Spleen (tissue), 11 donors: ENCODE data around the gene ACTN4. TPM values are rescaled to one million over a fixed set of nuclear protein-coding genes. Genes with fewer than 3 reads are reported as not detected.
A peak's percentile ranks its signal among the peaks of the same experiment; 100 is the strongest.

Source experiments
- DNase-seq: peaks from one replicate; pipeline ENCODE4 v3.0.0-alpha.2; 2020
- H3K27ac ChIP-seq, 8 donors: fragments of 200-600 bp; sonication (generic) in 7 of 8; 1 replicate in 4 of 8; 2 replicates in 4 of 8; pipeline versions ENCODE4 v1.5.0 to v1.8.0; 2016 to 2021; ENCODE audit warnings: inconsistent platforms in 4 of 8, mild to moderate bottlenecking in 4 of 8, moderate library complexity in 1 of 8
- H3K27me3 ChIP-seq, 7 donors: fragments of 200-600 bp; sonication (generic) in 6 of 7; replicated peaks in 1 of 7; 1 replicate in 4 of 7; 2 replicates in 3 of 7; pipeline versions ENCODE4 v1.5.0 to v1.8.0; 2016 to 2021; ENCODE audit warnings: inconsistent platforms in 3 of 7, mild to moderate bottlenecking in 1 of 7
- H3K36me3 ChIP-seq, 6 donors: fragments of 200-600 bp; sonication (generic) in 5 of 6; 1 replicate in 4 of 6; 2 replicates in 2 of 6; pipeline versions ENCODE4 v1.5.0 to v1.8.0; 2016 to 2021; ENCODE audit warnings: inconsistent platforms in 2 of 6
- H3K4me1 ChIP-seq, 6 donors: fragments of 200-600 bp; sonication (generic) in 5 of 6; 1 replicate in 3 of 6; 2 replicates in 3 of 6; pipeline versions ENCODE4 v1.5.0 to v1.8.0; 2016 to 2021; ENCODE audit warnings: inconsistent platforms in 3 of 6
- H3K4me3 ChIP-seq, 8 donors: fragments of 200-600 bp; sonication (generic) in 7 of 8; 1 replicate in 4 of 8; 2 replicates in 4 of 8; pipeline versions ENCODE4 v1.5.0 to v1.8.0; 2016 to 2021; ENCODE audit warnings: inconsistent platforms in 4 of 8, mild to moderate bottlenecking in 4 of 8, moderate library complexity in 2 of 8
- H3K9me3 ChIP-seq, 8 donors: fragments of 200-600 bp; sonication (generic) in 7 of 8; 1 replicate in 4 of 8; 2 replicates in 4 of 8; pipeline versions ENCODE4 v1.5.0 to v1.8.0; 2016 to 2021; ENCODE audit warnings: inconsistent platforms in 4 of 8
- POLR2A ChIP-seq, 3 donors: fragments of 450-650 bp; IDR thresholded peaks; one replicate each; pipeline ENCODE4 v1.5.1; 2017; ENCODE audit warnings: antibody characterized with exemption in 3 of 3, mild to moderate bottlenecking in 1 of 3
- POLR2AphosphoS5 ChIP-seq, 3 donors: sonication (generic); formaldehyde crosslinking; IDR thresholded peaks; one replicate each; pipeline ENCODE4 v1.5.1; 2017; ENCODE audit warnings: antibody characterized with exemption in 3 of 3
- WGBS, 5 donors: extraction: QIAGEN DNeasy Blood & Tissue Kit in 3 of 5; methylation state at CpG; one replicate each; pipeline versions ENCODE4 v1.1.5 to v1.1.7; 2013 to 2018; 5-methylcytosine and 5-hydroxymethylcytosine counted together
- intact Hi-C: fragments of 100-400 bp; cut with DNase I; formaldehyde crosslinking; loops from one replicate; pipeline ENCODE4 v1.15.0; 2023; ENCODE audit warnings: low total_unique reads
- polyA plus RNA-seq, 3 donors: library from polyadenylated mRNA; stranded (reverse); fragments of 200-250 nt; gene quantifications; one replicate each; pipeline ENCODE4 v1.2.1, GENCODE V29; 2013
- total RNA-seq, 7 donors: library from RNA; depleted of rRNA in 3 of 7; stranded (reverse); fragments of >200 nt in 3 of 7; fragmentation: NEBNext Ultra II Directional in 4 of 7; extraction: Animal tissue kit (Norgen Biotek cat#: 25700) in 4 of 7; gene quantifications; one replicate each; pipeline versions ENCODE4 v1.1.0 to v1.2.1, GENCODE V29; 2016 to 2021
- TF ChIP-seq, protein P1 (sequence below), 11 experiments: fragments of 200-600 bp in 7 of 11; fragments of 450-650 bp in 4 of 11; sonication (generic) in 4 of 11; IDR thresholded peaks in 8 of 11; conservative IDR thresholded peaks in 3 of 11; 1 replicate in 7 of 11; 2 replicates in 4 of 11; pipeline versions ENCODE4 v1.4.0 to v1.8.0; 2016 to 2021; ENCODE audit warnings: antibody characterized with exemption in 11 of 11, inconsistent platforms in 4 of 11, mild to moderate bottlenecking in 1 of 11
- donor health status: healthy with polysubstance abuse.
- donor health status: DM: no; HTN: no; CAD: no; lungs with moderate emphysema.
- donor health status: DM: no; HTN: no; CAD: no.
- donor health status: Bipolar disorder and iron deficiency.
- donor health status: healthy.
- donor health status: DM: no; HTN: no; CAD: no.
- donor health status: DM: yes; HTN: yes; CAD: no.

Gene ACTN4
- total and polyA plus RNA-seq, 10 donors, result 39.3 to 621 (median 408) TPM

- Histone ChIP-seq H3K27ac (peak overlapping the region; percentile 63 to 88 (median 78)), H3K9me3 (no peaks in the 10 kb centered on the region), H3K4me1 (peaks cover 44 to 100% (median 90%) of the 10 kb centered on the region in 6 donors), H3K36me3 (peaks cover 0 to 100% (median 98%) of the 10 kb centered on the region in 6 donors), H3K27me3 (no peaks in the 10 kb centered on the region), H3K4me3 (no peak overlapping the region)
- TF ChIP-seq, protein P1, sequence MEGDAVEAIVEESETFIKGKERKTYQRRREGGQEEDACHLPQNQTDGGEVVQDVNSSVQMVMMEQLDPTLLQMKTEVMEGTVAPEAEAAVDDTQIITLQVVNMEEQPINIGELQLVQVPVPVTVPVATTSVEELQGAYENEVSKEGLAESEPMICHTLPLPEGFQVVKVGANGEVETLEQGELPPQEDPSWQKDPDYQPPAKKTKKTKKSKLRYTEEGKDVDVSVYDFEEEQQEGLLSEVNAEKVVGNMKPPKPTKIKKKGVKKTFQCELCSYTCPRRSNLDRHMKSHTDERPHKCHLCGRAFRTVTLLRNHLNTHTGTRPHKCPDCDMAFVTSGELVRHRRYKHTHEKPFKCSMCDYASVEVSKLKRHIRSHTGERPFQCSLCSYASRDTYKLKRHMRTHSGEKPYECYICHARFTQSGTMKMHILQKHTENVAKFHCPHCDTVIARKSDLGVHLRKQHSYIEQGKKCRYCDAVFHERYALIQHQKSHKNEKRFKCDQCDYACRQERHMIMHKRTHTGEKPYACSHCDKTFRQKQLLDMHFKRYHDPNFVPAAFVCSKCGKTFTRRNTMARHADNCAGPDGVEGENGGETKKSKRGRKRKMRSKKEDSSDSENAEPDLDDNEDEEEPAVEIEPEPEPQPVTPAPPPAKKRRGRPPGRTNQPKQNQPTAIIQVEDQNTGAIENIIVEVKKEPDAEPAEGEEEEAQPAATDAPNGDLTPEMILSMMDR (IDR thresholded peaks at IDR 0.05 in 8 of 11, conservative IDR thresholded peaks at IDR 0.05 in 3 of 11), result no peak
- TF ChIP-seq POLR2A (IDR thresholded peaks at IDR 0.05) (no peak), POLR2AphosphoS5 (IDR thresholded peaks at IDR 0.05) (no peak)
- 84 to 90% (median 88%) methylated on average over 10 of the region's 10 CpGs for WGBS, 5 donors
- intact Hi-C loops, result loop anchor here (10.0 kb wide), 1 partner anchor 54 kb away; no protein-coding TSS in a partner anchor
- no peak for DNase-seq
Measured at GRCh38 chr19:38709119-38709518, 61.7 kb downstream of the ACTN4 start.

GRCh38 chr19:38709671-38710415 is 62.4 kb downstream of the ACTN4 start:
- Histone ChIP-seq H3K4me1 (peaks cover 44 to 100% (median 89%) of the 10 kb centered on the region in 6 donors), H3K27ac (peak overlapping the region; percentile 63 to 88 (median 78)), H3K27me3 (no peaks in the 10 kb centered on the region), H3K4me3 (no peak overlapping the region), H3K36me3 (peaks cover 6 to 100% (median 98%) of the 10 kb centered on the region in 6 donors), H3K9me3 (no peaks in the 10 kb centered on the region)
- TF ChIP-seq POLR2A (IDR thresholded peaks at IDR 0.05) (no peak), POLR2AphosphoS5 (IDR thresholded peaks at IDR 0.05) (peak; percentile 81 to 84 (median 83))
- TF ChIP-seq, protein P1 (IDR thresholded peaks at IDR 0.05 in 8 of 11, conservative IDR thresholded peaks at IDR 0.05 in 3 of 11), result no peak
- peak; percentile 88 for DNase-seq
- intact Hi-C loops, result loop anchor here (10.0 kb wide), 1 partner anchor 55 kb away; no protein-coding TSS in a partner anchor
- 65 to 74% (median 70%) methylated on average over 19 to 27 of the region's 27 CpGs for WGBS, 5 donors

DNA sequence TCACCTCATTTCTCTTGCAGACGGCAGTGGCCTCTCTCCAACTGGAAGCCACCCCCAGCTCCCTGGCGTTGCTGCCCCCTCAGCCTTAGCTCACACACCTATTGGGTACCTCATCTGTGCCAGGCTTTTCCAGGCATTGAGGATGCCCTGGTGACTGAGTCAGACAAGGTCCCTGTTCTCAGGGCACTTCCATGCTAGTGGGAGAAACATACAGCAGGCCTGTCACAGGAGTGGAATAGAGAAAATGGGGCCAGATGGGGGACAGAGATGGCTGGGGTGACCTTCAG is 62.9 kb downstream of the ACTN4 start:
- DNase-seq, result no peak
- H3K36me3 ChIP-seq, result peaks cover 7 to 100% (median 98%) of the 10 kb centered on the region in 6 donors
- H3K4me1 ChIP-seq, result peaks cover 44 to 94% (median 84%) of the 10 kb centered on the region in 6 donors
- intact Hi-C loops, result no loop called here
- H3K9me3 ChIP-seq, result no peaks in the 10 kb centered on the region
- no peaks in the 10 kb centered on the region for H3K27me3 ChIP-seq
- no peak overlapping the region for H3K4me3 ChIP-seq
- WGBS, 5 donors, result 57 to 87% (median 81%) methylated on average over 2 of the region's 2 CpGs
- TF ChIP-seq, protein P1 (IDR thresholded peaks at IDR 0.05 in 8 of 11, conservative IDR thresholded peaks at IDR 0.05 in 3 of 11), result no peak
- no peak for TF ChIP-seq POLR2A (IDR thresholded peaks at IDR 0.05)
- no peak for TF ChIP-seq POLR2AphosphoS5 (IDR thresholded peaks at IDR 0.05)
- peak overlapping the region; percentile 0 to 88 (median 78) for H3K27ac ChIP-seq

- Histone ChIP-seq H3K36me3 (peaks cover 7 to 100% (median 98%) of the 10 kb centered on the region in 6 donors), H3K4me3 (no peak overlapping the region), H3K27ac (peak overlapping the region; percentile 0 to 88 (median 78)), H3K4me1 (peaks cover 40 to 87% (median 77%) of the 10 kb centered on the region in 6 donors), H3K9me3 (no peaks in the 10 kb centered on the region), H3K27me3 (no peaks in the 10 kb centered on the region)
- 76 to 85% (median 78%) methylated on average over 18 to 25 of the region's 25 CpGs for WGBS, 5 donors
- no peak for DNase-seq
- intact Hi-C loops, result no loop called here
- TF ChIP-seq POLR2A (IDR thresholded peaks at IDR 0.05) (no peak), POLR2AphosphoS5 (IDR thresholded peaks at IDR 0.05) (peak in 1 of 3 donors; percentile 60)
Measured at GRCh38 chr19:38710928-38711725, 63.7 kb downstream of the ACTN4 start.
